ENCODE results near the gene DEPP1.
A peak's percentile ranks its signal among the peaks of the same experiment; 100 is the strongest.
"Not testable (repeated sequence)": the region's sequence is repeated elsewhere in the genome, so short reads cannot be mapped to it uniquely, and the experiment has no call there.

Gene DEPP1, protein sequence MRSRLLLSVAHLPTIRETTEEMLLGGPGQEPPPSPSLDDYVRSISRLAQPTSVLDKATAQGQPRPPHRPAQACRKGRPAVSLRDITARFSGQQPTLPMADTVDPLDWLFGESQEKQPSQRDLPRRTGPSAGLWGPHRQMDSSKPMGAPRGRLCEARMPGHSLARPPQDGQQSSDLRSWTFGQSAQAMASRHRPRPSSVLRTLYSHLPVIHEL

DNA sequence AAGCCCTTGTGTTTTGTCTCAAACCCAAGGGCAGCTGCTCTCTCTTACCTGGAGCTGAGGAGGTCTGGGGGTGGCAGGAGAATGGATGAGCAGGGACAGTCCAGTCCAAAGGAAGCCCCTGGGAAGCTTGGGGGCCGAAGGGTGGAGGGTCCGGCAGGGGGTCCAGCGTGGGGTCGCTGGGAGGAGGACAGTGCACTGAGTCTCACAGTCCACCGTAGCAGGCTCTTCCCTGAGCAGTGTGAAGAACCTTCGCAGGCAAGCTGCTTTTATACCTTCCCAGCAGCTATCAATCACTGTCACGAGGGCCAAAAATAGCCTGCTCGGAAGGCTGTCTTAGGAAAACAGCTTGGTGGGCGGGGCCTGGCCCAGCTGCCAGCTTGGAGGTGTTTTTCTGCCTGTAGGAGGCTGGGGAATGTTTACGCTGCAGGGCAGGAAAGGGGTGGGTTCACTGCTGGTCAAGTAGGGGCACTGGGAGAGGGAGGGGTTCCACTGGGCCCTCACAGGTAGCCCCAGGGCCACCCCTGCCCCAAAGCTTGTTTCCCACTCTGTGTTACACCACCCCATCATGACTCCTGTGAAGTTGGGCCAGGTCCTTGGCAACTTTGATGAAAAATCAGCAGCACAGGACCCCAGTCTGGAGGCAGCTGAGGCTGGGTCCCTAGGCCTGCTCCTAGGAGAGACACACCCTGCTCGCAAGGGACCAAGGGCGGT, at the start of gene DEPP1:
Gene DEPP1 (minus strand): TSS at position 240 of the 711 bp plus-strand sequence. CDS start 779 bp downstream, outside the sequence.
- FAIRE-seq: no peak
- DNase-seq (ENCODE audit: extremely low spot score, insufficient read length, low read depth): no peak

GRCh38 chr10:45023426-45023825, 44.8 kb upstream of the DEPP1 start:
- FAIRE-seq: no peak
- no peak for DNase-seq (ENCODE audit: extremely low spot score, insufficient read length, low read depth)

- FAIRE-seq (no peak), DNase-seq (ENCODE audit: extremely low spot score, insufficient read length, low read depth) (no peak)
These were observed 37.0 kb upstream of the DEPP1 start for GRCh38 chr10:45015590-45015989.

DNA sequence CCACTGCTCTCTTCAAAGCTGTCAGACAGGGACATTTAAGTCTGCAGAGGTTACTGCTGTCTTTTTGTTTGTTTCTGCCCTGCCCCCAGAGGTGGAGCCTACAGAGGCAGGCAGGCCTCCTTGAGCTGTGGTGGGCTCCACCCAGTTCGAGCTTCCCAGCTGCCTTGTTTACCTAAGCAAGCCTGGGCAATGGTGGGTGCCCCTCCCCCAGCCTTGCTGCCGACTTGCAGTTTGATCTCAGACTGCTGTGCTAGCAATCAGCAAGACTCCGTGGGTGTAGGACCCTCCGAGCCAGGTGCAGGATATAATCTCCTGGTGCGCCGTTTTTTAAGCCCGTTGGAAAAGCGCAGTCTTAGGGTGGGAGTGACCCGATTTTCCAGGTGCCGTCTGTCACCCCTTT, 35.9 kb upstream of the DEPP1 start:
- not testable (repeated sequence) for FAIRE-seq

DNA sequence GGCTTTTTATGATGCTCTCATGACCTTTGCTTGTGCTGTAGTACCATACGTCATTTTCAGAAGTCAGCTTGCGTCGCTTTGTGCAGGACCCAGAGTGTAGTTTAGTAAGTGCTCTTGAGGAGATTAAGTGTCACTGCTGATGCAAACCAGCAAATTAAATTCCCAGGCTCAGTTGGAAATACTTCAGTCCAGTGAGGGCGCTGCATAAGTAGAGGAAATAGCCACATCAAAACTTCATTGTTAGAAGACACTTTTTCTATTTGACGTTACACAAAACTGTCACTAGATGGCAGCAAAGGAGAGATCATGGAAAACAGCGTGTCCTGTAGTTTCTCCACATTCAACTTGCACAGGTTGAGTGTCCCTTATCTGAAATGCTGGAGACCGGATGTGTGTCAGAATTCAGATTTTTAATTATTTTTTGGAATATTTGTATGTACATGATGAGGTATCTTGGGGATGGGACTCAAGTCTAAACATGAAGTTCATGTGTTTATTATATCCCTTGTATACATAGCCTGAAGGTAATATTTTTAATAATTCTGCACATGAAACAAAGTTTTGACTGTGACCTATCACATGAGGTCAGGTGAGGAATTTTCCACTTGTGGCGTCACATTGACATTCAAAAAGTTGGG, 30.0 kb upstream of the DEPP1 start:
- peak; percentile 9 for DNase-seq (ENCODE audit: extremely low spot score, insufficient read length, low read depth)
- peak; percentile 95 for FAIRE-seq

More for the DNA sequence above, 35.9 kb upstream of the DEPP1 start:
- not testable (repeated sequence) for DNase-seq (ENCODE audit: extremely low spot score, insufficient read length, low read depth)

DNA sequence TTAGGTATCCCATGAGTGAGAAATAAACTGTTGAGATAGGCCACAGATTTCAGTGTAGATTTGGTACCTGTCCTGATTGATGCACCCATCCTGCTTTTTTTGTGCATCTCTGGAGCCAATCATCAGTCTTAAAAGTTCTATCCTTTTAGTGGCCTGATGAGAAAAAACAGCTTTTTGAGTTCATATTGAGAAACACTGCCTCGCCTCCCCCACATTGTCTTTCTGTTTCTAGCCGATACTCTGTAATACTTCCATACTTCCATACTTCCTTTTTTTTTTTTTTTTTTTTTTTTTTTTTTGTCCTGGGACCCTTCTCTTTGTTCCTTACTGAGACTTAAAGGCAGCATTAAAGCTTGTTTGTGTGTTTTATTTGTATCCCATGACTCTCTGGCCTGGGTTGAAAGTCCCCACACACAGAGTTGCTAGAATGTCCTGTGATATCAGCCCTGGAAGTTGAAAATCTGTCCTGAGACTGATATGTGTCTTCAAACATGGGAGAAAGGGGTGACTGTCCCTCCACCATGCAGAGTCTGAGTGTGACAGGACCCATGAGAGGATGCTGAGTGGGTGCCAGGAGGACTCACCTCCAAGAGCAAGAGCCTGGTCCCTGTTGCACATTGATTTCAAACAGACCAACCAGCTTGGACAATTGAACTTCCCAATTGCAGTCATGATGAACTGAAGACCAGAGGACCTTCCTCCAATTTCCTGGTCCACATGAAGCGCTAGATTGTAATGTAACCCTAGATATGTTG, 27.8 kb upstream of the DEPP1 start:
- DNase-seq (ENCODE audit: extremely low spot score, insufficient read length, low read depth): no peak

DNA sequence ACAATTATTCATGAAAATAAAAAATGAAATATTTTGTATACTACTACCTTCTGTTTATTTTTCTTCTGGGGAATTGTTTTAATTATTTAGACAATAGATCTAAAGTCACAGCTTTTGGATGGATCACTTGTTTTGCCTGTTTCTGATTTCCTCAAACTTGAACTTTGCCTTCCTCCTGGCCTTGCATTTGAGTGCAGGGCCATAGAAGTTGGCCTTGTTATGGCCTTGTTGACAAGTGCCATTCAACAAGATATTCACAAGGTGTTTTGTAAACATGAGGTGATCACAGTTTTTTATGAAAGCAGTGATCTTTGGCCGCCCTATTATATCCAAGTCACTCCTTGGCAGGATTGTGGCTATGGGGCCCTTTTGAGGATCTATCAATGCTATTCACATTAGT, 26.7 kb upstream of the DEPP1 start:
- FAIRE-seq: no peak

More for the DNA sequence above, 27.8 kb upstream of the DEPP1 start:
- FAIRE-seq: no peak

GRCh38 chr10:45004661-45005060, 26.1 kb upstream of the DEPP1 start:
- FAIRE-seq (no peak), DNase-seq (ENCODE audit: extremely low spot score, insufficient read length, low read depth) (no peak)

More for the DNA sequence above, 26.7 kb upstream of the DEPP1 start:
- no peak for DNase-seq (ENCODE audit: extremely low spot score, insufficient read length, low read depth)

- DNase-seq (ENCODE audit: extremely low spot score, insufficient read length, low read depth) (no peak), FAIRE-seq (no peak)
These were observed 24.9 kb upstream of the DEPP1 start for GRCh38 chr10:45003432-45004000.

- DNase-seq (ENCODE audit: extremely low spot score, insufficient read length, low read depth): no peak
- peak; percentile 63 for FAIRE-seq
These were observed 23.0 kb upstream of the DEPP1 start for GRCh38 chr10:45001381-45002148.

GRCh38 chr10:45000752-45001380, 22.3 kb upstream of the DEPP1 start, which contains the start of gene ZNF22:
ZNF22 (plus strand) TSS chr10:45000923; CDS start chr10:45003369, 2,446 bp downstream.
- FAIRE-seq (peak; percentile 68), DNase-seq (ENCODE audit: extremely low spot score, insufficient read length, low read depth) (peak; percentile 58)

DNA sequence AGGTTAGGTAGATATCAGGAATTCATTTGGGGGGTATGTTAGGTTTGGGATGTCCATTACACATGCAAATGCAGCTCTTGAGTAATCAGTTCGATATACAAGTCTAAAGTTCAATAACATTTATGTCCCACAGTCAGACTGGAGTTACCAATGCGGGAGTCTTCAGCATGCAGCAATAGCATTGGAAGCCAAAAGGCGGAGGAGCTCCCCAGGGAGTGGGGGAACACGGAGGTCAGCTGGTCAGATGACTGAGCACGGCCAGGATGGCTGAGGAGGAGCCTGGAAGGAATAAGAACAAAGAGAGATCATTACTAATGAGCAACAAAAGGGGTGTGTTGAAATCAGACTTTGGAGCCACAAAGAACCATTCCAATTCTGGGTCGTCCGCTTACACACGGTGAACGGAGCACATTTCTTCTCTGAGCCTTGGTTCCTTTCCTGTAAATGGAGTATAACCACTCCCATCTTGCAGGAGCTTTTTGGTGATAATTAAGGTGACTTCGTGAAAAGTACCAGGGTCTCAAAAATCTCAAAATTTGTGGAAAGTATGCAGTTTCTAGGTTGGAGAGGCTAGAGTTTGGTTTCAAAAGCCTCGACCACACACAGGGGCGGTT, 21.6 kb upstream of the DEPP1 start:
- DNase-seq (ENCODE audit: extremely low spot score, insufficient read length, low read depth) (no peak), FAIRE-seq (no peak)

DNA sequence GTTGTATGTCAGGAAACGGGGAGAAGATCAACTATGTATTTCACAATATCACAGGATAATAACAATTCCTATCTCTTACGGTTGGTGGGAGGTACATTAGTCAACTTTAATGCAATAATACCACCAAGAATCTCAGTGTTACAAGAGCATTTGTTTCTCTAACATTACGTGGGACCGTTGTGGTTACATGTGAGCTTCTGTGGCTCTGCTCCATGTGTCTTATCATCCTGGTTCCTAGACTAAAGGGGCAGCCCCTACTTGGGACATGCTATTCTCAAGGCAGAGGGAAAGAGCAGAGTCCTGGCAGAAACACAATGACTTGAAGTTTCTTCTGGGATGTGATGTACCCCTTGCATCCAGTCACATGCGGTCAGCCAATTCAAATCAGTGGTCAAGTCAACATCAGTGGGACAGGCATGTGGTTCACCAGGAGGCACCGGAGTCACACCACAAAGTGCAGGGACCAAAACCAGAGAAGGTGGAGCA, 19.6 kb upstream of the DEPP1 start:
- no peak for DNase-seq (ENCODE audit: extremely low spot score, insufficient read length, low read depth)
- FAIRE-seq: no peak

DNA sequence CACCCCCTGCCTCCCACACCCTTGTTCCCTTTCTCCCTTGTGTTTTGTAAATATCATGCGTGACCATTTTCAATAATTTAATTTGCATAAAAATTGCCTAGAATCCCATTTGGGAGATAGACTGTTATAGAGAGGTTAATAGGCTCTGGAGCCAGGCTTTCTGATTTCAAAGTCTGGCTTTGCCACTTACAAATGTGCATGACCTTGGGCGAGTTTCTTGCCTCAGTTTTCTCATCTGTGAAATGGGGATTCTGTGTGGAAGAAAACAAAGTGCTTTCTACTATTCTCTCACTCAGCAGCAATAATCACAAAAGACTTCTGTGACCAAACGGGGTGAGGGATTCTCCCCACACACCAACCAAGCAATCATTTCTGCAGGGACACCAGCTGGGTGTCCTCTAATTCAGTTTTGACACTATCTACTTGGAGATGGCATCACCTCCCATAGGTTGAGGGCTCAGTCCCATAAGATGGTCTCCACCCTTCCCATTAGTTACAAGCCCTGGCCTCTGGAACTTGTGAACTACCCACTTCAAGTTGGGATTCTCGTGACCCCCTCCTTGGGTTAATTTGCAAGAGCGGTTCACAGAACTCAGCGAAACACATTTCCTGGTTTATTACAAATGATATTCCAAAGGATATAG, 18.6 kb upstream of the DEPP1 start:
- no peak for FAIRE-seq
- DNase-seq (ENCODE audit: extremely low spot score, insufficient read length, low read depth): no peak

- FAIRE-seq (no peak), DNase-seq (ENCODE audit: extremely low spot score, insufficient read length, low read depth) (no peak)
These were observed 17.5 kb upstream of the DEPP1 start for GRCh38 chr10:44995914-44996669.

- DNase-seq (ENCODE audit: extremely low spot score, insufficient read length, low read depth) (no peak), FAIRE-seq (no peak)
These were observed 16.9 kb upstream of the DEPP1 start for GRCh38 chr10:44995581-44995913.

Measured in GM18507 (cell line).